ENCODE data around the gene STOML2.

DNA sequence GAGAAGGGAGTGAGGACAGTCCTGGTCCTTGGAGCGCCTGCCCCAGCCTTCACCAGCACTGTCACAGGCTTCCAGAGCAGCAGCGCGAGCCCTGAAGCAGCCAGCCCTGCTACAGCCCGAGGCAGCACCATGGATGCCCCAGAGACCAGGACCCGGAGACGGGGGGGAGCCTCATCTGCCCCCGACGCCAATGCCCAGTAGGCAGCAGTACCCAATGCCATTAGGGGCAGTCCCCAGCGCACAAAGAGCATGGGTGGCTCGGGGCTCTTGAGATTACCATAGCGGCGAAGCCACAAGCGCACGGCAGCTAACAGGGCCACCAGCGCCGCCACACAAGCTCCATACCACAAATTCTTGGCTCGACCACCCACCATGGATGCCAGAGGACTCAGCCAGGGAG is 11.4 kb downstream of the STOML2 start:
- TF ChIP-seq, protein P1, sequence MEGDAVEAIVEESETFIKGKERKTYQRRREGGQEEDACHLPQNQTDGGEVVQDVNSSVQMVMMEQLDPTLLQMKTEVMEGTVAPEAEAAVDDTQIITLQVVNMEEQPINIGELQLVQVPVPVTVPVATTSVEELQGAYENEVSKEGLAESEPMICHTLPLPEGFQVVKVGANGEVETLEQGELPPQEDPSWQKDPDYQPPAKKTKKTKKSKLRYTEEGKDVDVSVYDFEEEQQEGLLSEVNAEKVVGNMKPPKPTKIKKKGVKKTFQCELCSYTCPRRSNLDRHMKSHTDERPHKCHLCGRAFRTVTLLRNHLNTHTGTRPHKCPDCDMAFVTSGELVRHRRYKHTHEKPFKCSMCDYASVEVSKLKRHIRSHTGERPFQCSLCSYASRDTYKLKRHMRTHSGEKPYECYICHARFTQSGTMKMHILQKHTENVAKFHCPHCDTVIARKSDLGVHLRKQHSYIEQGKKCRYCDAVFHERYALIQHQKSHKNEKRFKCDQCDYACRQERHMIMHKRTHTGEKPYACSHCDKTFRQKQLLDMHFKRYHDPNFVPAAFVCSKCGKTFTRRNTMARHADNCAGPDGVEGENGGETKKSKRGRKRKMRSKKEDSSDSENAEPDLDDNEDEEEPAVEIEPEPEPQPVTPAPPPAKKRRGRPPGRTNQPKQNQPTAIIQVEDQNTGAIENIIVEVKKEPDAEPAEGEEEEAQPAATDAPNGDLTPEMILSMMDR (IDR thresholded peaks at IDR 0.05): no peak
- TF ChIP-seq POLR2A (IDR thresholded peaks at IDR 0.05): no peak
